ENCODE measurements around the gene MEDAG.
A peak's percentile ranks its signal among the peaks of the same experiment; 100 is the strongest.

Gene MEDAG

DNA sequence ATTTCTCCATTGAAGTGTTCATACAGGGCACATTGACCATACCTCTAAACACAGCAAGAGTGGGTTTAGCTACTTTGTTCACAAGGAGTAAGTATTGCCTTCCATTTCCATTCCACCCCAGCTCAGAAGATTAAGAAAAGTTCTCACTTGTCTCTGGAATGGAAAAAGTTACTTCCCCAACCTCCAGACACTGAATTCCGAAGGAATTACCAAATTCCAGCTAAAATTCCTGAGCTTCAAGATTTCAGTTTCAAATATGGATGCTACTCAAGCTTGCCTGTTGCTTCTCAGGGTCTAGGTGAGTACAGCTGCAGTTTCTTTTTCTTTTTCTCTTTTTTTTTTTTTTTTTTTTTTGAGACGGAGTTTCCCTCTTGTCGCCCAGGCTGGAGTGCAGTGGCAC lies 60.0 kb downstream of the MEDAG start:
- no peak for DNase-seq (ENCODE audit: low read depth)
- no peak overlapping the region for H3K4me3 ChIP-seq (replicated peaks; ENCODE audit: low read depth, low read length)
- TF ChIP-seq, protein P1, sequence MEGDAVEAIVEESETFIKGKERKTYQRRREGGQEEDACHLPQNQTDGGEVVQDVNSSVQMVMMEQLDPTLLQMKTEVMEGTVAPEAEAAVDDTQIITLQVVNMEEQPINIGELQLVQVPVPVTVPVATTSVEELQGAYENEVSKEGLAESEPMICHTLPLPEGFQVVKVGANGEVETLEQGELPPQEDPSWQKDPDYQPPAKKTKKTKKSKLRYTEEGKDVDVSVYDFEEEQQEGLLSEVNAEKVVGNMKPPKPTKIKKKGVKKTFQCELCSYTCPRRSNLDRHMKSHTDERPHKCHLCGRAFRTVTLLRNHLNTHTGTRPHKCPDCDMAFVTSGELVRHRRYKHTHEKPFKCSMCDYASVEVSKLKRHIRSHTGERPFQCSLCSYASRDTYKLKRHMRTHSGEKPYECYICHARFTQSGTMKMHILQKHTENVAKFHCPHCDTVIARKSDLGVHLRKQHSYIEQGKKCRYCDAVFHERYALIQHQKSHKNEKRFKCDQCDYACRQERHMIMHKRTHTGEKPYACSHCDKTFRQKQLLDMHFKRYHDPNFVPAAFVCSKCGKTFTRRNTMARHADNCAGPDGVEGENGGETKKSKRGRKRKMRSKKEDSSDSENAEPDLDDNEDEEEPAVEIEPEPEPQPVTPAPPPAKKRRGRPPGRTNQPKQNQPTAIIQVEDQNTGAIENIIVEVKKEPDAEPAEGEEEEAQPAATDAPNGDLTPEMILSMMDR (IDR thresholded peaks at IDR 0.05; ENCODE audit: low read length, missing control alignments), result no peak

DNA sequence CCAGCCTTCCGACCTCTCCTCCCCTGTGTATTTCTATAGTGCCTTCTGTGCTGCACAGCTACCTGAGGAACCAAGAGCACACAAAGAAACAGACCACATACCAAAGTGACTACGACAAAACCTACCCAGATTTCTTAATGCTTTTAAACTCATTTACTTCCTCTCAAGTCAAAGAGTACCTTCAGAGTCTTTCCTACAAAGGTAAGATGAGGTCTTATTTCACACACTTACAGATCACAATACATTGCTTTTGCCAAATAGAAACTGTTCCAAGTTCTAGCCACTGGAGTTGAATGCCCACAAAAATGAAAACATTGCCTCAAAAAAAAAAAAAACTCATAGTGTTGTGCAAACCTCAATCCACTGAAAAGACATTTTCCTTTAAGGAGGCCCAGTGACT lies 62.8 kb downstream of the MEDAG start:
- DNase-seq (ENCODE audit: low read depth), result peak; percentile 59
- no peak overlapping the region for H3K4me3 ChIP-seq (replicated peaks; ENCODE audit: low read depth, low read length)
- TF ChIP-seq, protein P1 (IDR thresholded peaks at IDR 0.05; ENCODE audit: low read length, missing control alignments), result no peak

DNA sequence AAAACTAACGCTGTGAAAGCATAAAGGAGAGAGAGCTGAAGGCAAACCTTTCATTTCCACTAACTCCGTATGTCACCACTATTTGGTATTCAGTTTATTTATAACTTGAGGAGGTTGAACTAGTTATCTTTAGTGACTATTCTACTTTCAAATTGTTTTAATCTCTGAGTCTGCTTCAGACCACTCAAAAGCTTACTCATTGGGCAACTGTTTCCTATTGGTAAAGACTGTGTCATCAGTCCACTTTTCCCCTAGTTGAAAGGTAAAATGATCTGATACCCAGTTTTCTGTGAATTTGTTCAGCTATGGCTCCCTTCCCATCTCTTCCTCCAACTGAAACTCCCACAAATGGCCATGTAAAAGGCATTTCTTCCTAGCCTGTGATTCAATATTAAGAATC lies 65.5 kb downstream of the MEDAG start:
- TF ChIP-seq, protein P1 (IDR thresholded peaks at IDR 0.05; ENCODE audit: low read length, missing control alignments), result no peak
- H3K4me3 ChIP-seq (replicated peaks; ENCODE audit: low read depth, low read length), result no peak overlapping the region
- peak; percentile 49 for DNase-seq (ENCODE audit: low read depth)

DNA sequence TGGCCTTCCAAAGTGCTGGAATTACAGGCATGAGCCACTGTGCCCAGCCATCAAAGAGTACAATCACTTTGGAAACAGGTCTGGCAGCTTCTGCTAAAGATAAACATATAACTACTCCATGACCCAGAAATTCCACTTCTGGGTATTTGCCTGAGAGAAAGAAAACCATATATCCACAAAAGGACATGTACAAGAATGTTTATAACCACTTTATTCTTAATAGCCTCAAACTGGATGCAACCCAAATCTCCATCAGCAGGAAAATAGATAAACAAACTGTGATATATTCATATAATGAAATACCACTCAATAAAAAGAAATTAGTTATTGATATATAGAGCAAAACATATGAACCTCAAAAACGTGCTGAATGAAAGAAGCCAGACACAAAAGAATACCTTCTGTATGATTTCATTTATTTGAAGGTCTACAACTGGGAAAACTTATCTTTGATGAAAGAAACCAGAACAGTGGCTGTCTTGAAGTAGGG lies 66.9 kb downstream of the MEDAG start:
- H3K4me3 ChIP-seq (replicated peaks; ENCODE audit: low read depth, low read length), result no peak overlapping the region
- peak; percentile 26 for DNase-seq (ENCODE audit: low read depth)
- TF ChIP-seq, protein P1 (IDR thresholded peaks at IDR 0.05; ENCODE audit: low read length, missing control alignments), result no peak

DNA sequence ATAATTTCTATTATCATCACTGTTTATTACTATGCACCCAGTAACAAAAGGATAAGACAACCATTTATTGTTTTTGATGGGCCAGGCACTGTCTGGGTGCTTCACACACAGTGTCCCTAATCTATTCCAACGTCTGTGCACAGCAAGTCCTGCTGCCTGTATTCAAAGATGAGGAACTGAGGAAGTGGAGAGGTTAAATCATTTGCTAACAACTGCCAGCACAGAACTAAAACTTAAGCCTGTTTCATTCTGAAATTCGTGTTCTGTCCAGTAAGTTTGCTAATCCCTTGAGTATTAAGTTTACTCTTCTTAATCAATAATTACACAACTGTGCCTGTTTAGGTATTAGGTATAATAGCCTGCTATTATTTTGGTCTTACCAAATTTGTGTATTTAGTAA lies 68.3 kb downstream of the MEDAG start:
- TF ChIP-seq, protein P1 (IDR thresholded peaks at IDR 0.05; ENCODE audit: low read length, missing control alignments), result no peak
- no peak for DNase-seq (ENCODE audit: low read depth)
- H3K4me3 ChIP-seq (replicated peaks; ENCODE audit: low read depth, low read length), result no peak overlapping the region
